ENCODE data around the gene SVIL.
"Not testable (repeated sequence)": the region's sequence is repeated elsewhere in the genome, so short reads cannot be mapped to it uniquely, and the experiment has no call there.

Gene SVIL

GRCh38 chr10:29540016-29540415, 94.8 kb downstream of the SVIL start:
- no peak for DNase-seq (ENCODE audit: low spot score)

- no peak for DNase-seq (ENCODE audit: low spot score)
Measured at GRCh38 chr10:29539412-29539811, 95.4 kb downstream of the SVIL start.

GRCh38 chr10:29537799-29538198, 97.0 kb downstream of the SVIL start:
- no peak for DNase-seq (ENCODE audit: low spot score)

GRCh38 chr10:29536691-29537090, 98.1 kb downstream of the SVIL start:
- not testable (repeated sequence) for DNase-seq (ENCODE audit: low spot score)

GRCh38 chr10:29535778-29536453, 98.9 kb downstream of the SVIL start:
- DNase-seq (ENCODE audit: low spot score) = no peak

GRCh38 chr10:29535012-29535777, 99.6 kb downstream of the SVIL start:
- no peak for DNase-seq (ENCODE audit: low spot score)

GRCh38 chr10:29534590-29534989, 100.2 kb downstream of the SVIL start:
- no peak for DNase-seq (ENCODE audit: low spot score)

- no peak for DNase-seq (ENCODE audit: low spot score)
Measured at GRCh38 chr10:29533696-29534285, 101.0 kb downstream of the SVIL start.

GRCh38 chr10:29533046-29533445, 101.7 kb downstream of the SVIL start:
- no peak for DNase-seq (ENCODE audit: low spot score)

GRCh38 chr10:29532256-29532878, 102.4 kb downstream of the SVIL start:
- no peak for DNase-seq (ENCODE audit: low spot score)

- DNase-seq (ENCODE audit: low spot score) = no peak
Measured at GRCh38 chr10:29530112-29530976, 104.4 kb downstream of the SVIL start.

- DNase-seq (ENCODE audit: low spot score) = no peak
Measured at GRCh38 chr10:29529146-29529545, 105.6 kb downstream of the SVIL start.

- no peak for DNase-seq (ENCODE audit: low spot score)
Measured at GRCh38 chr10:29525762-29526161, 109.0 kb downstream of the SVIL start.

GRCh38 chr10:29524720-29525119, 110.1 kb downstream of the SVIL start:
- no peak for DNase-seq (ENCODE audit: low spot score)

GRCh38 chr10:29524294-29524693, 110.5 kb downstream of the SVIL start:
- DNase-seq (ENCODE audit: low spot score) = no peak

- no peak for DNase-seq (ENCODE audit: low spot score)
Measured at GRCh38 chr10:29522918-29523317, 111.9 kb downstream of the SVIL start.

- no peak for DNase-seq (ENCODE audit: low spot score)
Measured at GRCh38 chr10:29522061-29522855, 112.5 kb downstream of the SVIL start.

GRCh38 chr10:29519659-29520058, 115.1 kb downstream of the SVIL start:
- DNase-seq (ENCODE audit: low spot score) = no peak

GRCh38 chr10:29517352-29517923, 117.3 kb downstream of the SVIL start:
- no peak for DNase-seq (ENCODE audit: low spot score)

GRCh38 chr10:29516309-29516932, 118.3 kb downstream of the SVIL start:
- not testable (repeated sequence) for DNase-seq (ENCODE audit: low spot score)
